ENCODE results near the gene CATSPER2. TPM values are rescaled to one million over a fixed set of nuclear protein-coding genes. Genes with fewer than 3 reads are reported as not detected.
A peak's percentile ranks its signal among the peaks of the same experiment; 100 is the strongest.

Gene CATSPER2
- total RNA-seq (2012; rRNA removed) (0.28 and 11.3 TPM in 2 replicates), polyA plus RNA-seq (2012; rRNA removed) (0.41 and 0.85 TPM in 2 replicates), Bru-seq, nascent RNA (percentile 47 among the genes with signal in this experiment), BruChase-seq, experiment 1, labeled RNA remaining after a 6-hour chase (percentile 54 among the genes with signal in this experiment), BruChase-seq, experiment 2, labeled RNA remaining after a 2-hour chase (percentile 51 among the genes with signal in this experiment)
- polyA plus RNA-seq (2012; cell fraction: cytosol; rRNA removed), result 0.12 TPM in 1 of 2 replicates, not detected in the other
- 2.3 and 2.5 TPM in 2 replicates for polyA plus RNA-seq (2012; cell fraction: nucleus; rRNA removed; ENCODE audit: low replicate concordance)
- long read RNA-seq, result 0 reads

GRCh38 chr15:43648649-43649429, at the start of gene CATSPER2:
Gene CATSPER2 (minus strand): TSS chr15:43648844. CDS start chr15:43648061, 783 bp downstream.
- Histone ChIP-seq H4K91ac (ENCODE audit: insufficient read depth, low read depth, low read length) (no peak within 1 kb of the TSS), H3K79me1 (ENCODE audit: low read depth in 1 of 2, low read length in 2 of 2) (no peaks in the 10 kb centered on the region), H3K4ac (ENCODE audit: low read depth, low read length) (no peak within 1 kb of the TSS), H2BK20ac (ENCODE audit: low read depth, low read length) (no peak within 1 kb of the TSS), H3K9ac (ENCODE audit: low read depth, low read length) (no peak within 1 kb of the TSS), H4K5ac (ENCODE audit: low read depth, low read length) (no peak within 1 kb of the TSS), H2BK5ac (ENCODE audit: low read depth, low read length, poor library complexity, severe bottlenecking) (no peak within 1 kb of the TSS), H4K20me1 (ENCODE audit: insufficient read depth, low read length) (no peaks in the 10 kb centered on the region), H2BK120ac (ENCODE audit: low read depth, low read length) (no peak within 1 kb of the TSS), H3K27me3 (ENCODE audit: control insufficient read depth, insufficient read depth, low read length) (no peaks in the 10 kb centered on the region), H3K9me3 (ENCODE audit: control insufficient read depth, insufficient read depth, low read length) (no peaks in the 10 kb centered on the region), H2AK5ac (ENCODE audit: low read depth, low read length) (no peak within 1 kb of the TSS), H2AFZ (replicated peaks; ENCODE audit: low read length, poor library complexity) (no peak within 1 kb of the TSS), H3K4me2 (ENCODE audit: low read depth, low read length) (no peak within 1 kb of the TSS), H3K4me1 (ENCODE audit: control insufficient read depth, insufficient read depth, low read length) (no peaks in the 10 kb centered on the region), H3K14ac (replicated peaks; ENCODE audit: low read depth, low read length) (no peak within 1 kb of the TSS), H4K8ac (ENCODE audit: low read depth in 2 of 2, low read length in 2 of 2) (no peak within 1 kb of the TSS), H3K18ac (ENCODE audit: low read depth, low read length) (no peak within 1 kb of the TSS), H3K56ac (ENCODE audit: extremely low read depth, insufficient read depth, low read length) (no peak within 1 kb of the TSS), H3K36me3 (ENCODE audit: control insufficient read depth, insufficient read depth, low read length) (no peaks in the 10 kb centered on the region), H3K23ac (ENCODE audit: low read depth, low read length) (no peak within 1 kb of the TSS), H2BK15ac (ENCODE audit: low read depth, low read length) (no peak within 1 kb of the TSS), H3K4me3 (ENCODE audit: insufficient read depth, low read depth, low read length) (no peak within 1 kb of the TSS), H2AK9ac (replicated peaks; ENCODE audit: low read depth, low read length, poor library complexity) (no peak within 1 kb of the TSS), H3K27ac (ENCODE audit: insufficient read depth, low read length) (no peak within 1 kb of the TSS), H3K9me1 (ENCODE audit: insufficient read depth, low read length) (no peaks in the 10 kb centered on the region)
- ChIA-PET CTCF (no interaction called here), POLR2A (ENCODE audit: unreplicated experiment) (no interaction called here)
- DNase-seq, result no peak
- TF ChIP-seq RCOR1 (IDR thresholded peaks at IDR 0.05; ENCODE audit: insufficient replicate concordance, low read length) (no peak), ELK1 (IDR thresholded peaks at IDR 0.05; ENCODE audit: borderline replicate concordance, low read depth, low read length) (no peak), NFE2L2 (IDR thresholded peaks at IDR 0.05; ENCODE audit: low read depth, low read length) (no peak), MXI1 (IDR thresholded peaks at IDR 0.05; ENCODE audit: borderline replicate concordance, low read depth, low read length) (no peak), USF2 (IDR thresholded peaks at IDR 0.05; ENCODE audit: low read depth, low read length) (no peak), CHD1 (IDR thresholded peaks at IDR 0.05; ENCODE audit: low read depth, low read length) (no peak), RAD21 (IDR thresholded peaks at IDR 0.05; ENCODE audit: low read length) (no peak)
- WGBS, 2 experiments (ENCODE audit: extremely low coverage in 2 of 2, insufficient read length in 1 of 2), result 81% methylated on average over 38 of the region's 85 CpGs; no CpG with 5 or more reads in 1 of the 2 experiments
- ATAC-seq (ENCODE audit: low read depth), result no peak
- in situ Hi-C loops (cut with MboI; ENCODE audit: low sequenced_read_pairs), result no loop called here
- no TSS peak for BruUV-seq (replicated peaks)
- intact Hi-C loops (cut with micrococcal nuclease), result no loop called here
- dilution Hi-C loops (cut with HindIII; ENCODE audit: low sequenced_read_pairs, unreplicated experiment), result no loop called here
